GM23338 (cell line): ENCODE measurements around the gene MDN1. TPM values are rescaled to one million over a fixed set of nuclear protein-coding genes. Genes with fewer than 3 reads are reported as not detected.
"Not testable (repeated sequence)": the region's sequence is repeated elsewhere in the genome, so short reads cannot be mapped to it uniquely, and the experiment has no call there.

ENCODE experiments used
- ATAC-seq: fragments of 200-7000 bp; cut with Tn5 transposase; 3 replicates; pipeline ENCODE4 v1.9.1; 2020
- DNase-seq: peaks from one replicate; pipeline ENCODE4 v3.0.0-alpha.2; 2015; ENCODE audit warnings: low spot score
- H2AFZ ChIP-seq: fragments of 200-600 bp; sonication (generic); 2 replicates; pipeline ENCODE4 v1.8.0; 2016; ENCODE audit warnings: antibody characterized with exemption, mild to moderate bottlenecking, moderate library complexity
- H3F3A ChIP-seq: fragments of 200-600 bp; sonication (generic); replicated peaks from 2 replicates; pipeline ENCODE4 v1.8.0; 2017; ENCODE audit warnings: antibody characterized with exemption, mixed run types, low read depth
- H3K27ac ChIP-seq: fragments of 200-600 bp; sonication (generic); 2 replicates; pipeline ENCODE4 v1.6.1; 2016; ENCODE audit warnings: low read depth
- H3K27me3 ChIP-seq: fragments of 200-600 bp; sonication (generic); 2 replicates; pipeline ENCODE4 v1.8.0; 2016; ENCODE audit warnings: mild to moderate bottlenecking, mixed run types, moderate library complexity; ENCODE audit not compliant: insufficient read depth
- H3K36me3 ChIP-seq: fragments of 200-600 bp; sonication (generic); 2 replicates; pipeline ENCODE4 v1.8.0; 2016; ENCODE audit warnings: mild to moderate bottlenecking; ENCODE audit not compliant: insufficient read depth
- H3K4me1 ChIP-seq: fragments of 200-600 bp; sonication (generic); 2 replicates; pipeline ENCODE4 v1.8.0; 2016; ENCODE audit warnings: mild to moderate bottlenecking, moderate library complexity; ENCODE audit not compliant: insufficient read depth
- H3K4me2 ChIP-seq: fragments of 200-600 bp; sonication (generic); 2 replicates; pipeline ENCODE4 v1.7.1; 2017; ENCODE audit warnings: mixed run types
- H3K4me3 ChIP-seq: fragments of 200-600 bp; sonication (generic); 2 replicates; pipeline ENCODE4 v1.6.1; 2016; ENCODE audit warnings: mixed run types
- H3K79me2 ChIP-seq: fragments of 200-600 bp; sonication (generic); replicated peaks from 2 replicates; pipeline ENCODE4 v1.8.0; 2017; ENCODE audit warnings: mild to moderate bottlenecking; ENCODE audit not compliant: insufficient read depth
- H3K9me2 ChIP-seq: fragments of 200-600 bp; sonication (generic); 2 replicates; pipeline ENCODE4 v1.8.0; 2017; ENCODE audit not compliant: insufficient read depth
- H4K20me1 ChIP-seq: fragments of 200-600 bp; sonication (generic); replicated peaks from 2 replicates; pipeline ENCODE4 v1.8.0; 2017; ENCODE audit warnings: mild to moderate bottlenecking; ENCODE audit not compliant: insufficient read depth
- H3K27ac Mint-ChIP-seq: 2 replicates; pipeline ENCODE4 v1.8.0; 2020; ENCODE audit warnings: inconsistent platforms, mild to moderate bottlenecking, moderate library complexity, mixed read lengths
- H3K27me3 Mint-ChIP-seq: 3 replicates; pipeline ENCODE4 v1.8.0; 2022; ENCODE audit warnings: low read depth, mild to moderate bottlenecking, moderate library complexity, mixed read lengths, inconsistent platforms; ENCODE audit not compliant: insufficient read depth, poor library complexity
- H3K36me3 Mint-ChIP-seq: 3 replicates; pipeline ENCODE4 v1.8.0; 2021; ENCODE audit warnings: low read depth, mild to moderate bottlenecking, inconsistent platforms, moderate library complexity, mixed read lengths
- H3K4me1 Mint-ChIP-seq: 3 replicates; pipeline ENCODE4 v1.8.0; 2020; ENCODE audit warnings: mild to moderate bottlenecking, inconsistent platforms, mixed read lengths
- H3K4me3 Mint-ChIP-seq: 3 replicates; pipeline ENCODE4 v1.8.0; 2021; ENCODE audit warnings: moderate library complexity, mild to moderate bottlenecking, inconsistent platforms, mixed read lengths
- H3K9me3 Mint-ChIP-seq: 3 replicates; pipeline ENCODE4 v1.8.0; 2020; ENCODE audit warnings: moderate library complexity, mild to moderate bottlenecking, inconsistent platforms, mixed read lengths
- EZH2 ChIP-seq: fragments of 200-600 bp; sonication (generic); IDR thresholded peaks from one replicate; pipeline ENCODE4 v1.8.0; 2017; ENCODE audit warnings: antibody characterized with exemption, mild to moderate bottlenecking, low read depth; ENCODE audit not compliant: unreplicated experiment
- EZH2phosphoT487 ChIP-seq: fragments of 200-600 bp; sonication (generic); IDR thresholded peaks from one replicate; pipeline ENCODE4 v1.8.1; 2018; ENCODE audit warnings: antibody characterized with exemption; ENCODE audit not compliant: unreplicated experiment
- NANOG ChIP-seq: IDR thresholded peaks from 2 replicates; pipeline ENCODE4 v1.6.1; 2016; ENCODE audit warnings: antibody characterized with exemption, borderline replicate concordance
- ZNF331 ChIP-seq: fragments of 250-450 bp; sonication (Bioruptor Pico); IDR thresholded peaks from 2 replicates; pipeline ENCODE4 v1.5.0; 2020; ENCODE audit warnings: low read depth, mild to moderate bottlenecking, moderate library complexity
- polyA plus RNA-seq: library from polyadenylated mRNA; unstranded; fragments of >200 nt; fragmentation: Nextera tagmentation; extraction: Ambion mirVana; gene quantifications from 2 replicates; pipeline ENCODE4 v1.2.1, GENCODE V29; 2016
- total RNA-seq: library from RNA; depleted of rRNA; stranded (reverse); fragments of >200 nt; shearing (Covaris generic); gene quantifications from 2 replicates; pipeline ENCODE4 v1.2.3, GENCODE V29; 2014
- TF ChIP-seq, protein P1 (sequence below), 2 experiments: fragments of 200-600 bp in 1 of 2; sonication (generic) in 1 of 2; conservative IDR thresholded peaks; 2 replicates each; pipeline versions ENCODE4 v1.5.1 to v1.6.1; 2016 to 2017; ENCODE audit warnings: antibody characterized with exemption in 2 of 2, low read depth in 2 of 2, mild to moderate bottlenecking in 2 of 2, moderate library complexity in 1 of 2

The MDN1 gene
- total and polyA plus RNA-seq, 2 experiments from 2014 or later = 165 to 217 TPM

DNA sequence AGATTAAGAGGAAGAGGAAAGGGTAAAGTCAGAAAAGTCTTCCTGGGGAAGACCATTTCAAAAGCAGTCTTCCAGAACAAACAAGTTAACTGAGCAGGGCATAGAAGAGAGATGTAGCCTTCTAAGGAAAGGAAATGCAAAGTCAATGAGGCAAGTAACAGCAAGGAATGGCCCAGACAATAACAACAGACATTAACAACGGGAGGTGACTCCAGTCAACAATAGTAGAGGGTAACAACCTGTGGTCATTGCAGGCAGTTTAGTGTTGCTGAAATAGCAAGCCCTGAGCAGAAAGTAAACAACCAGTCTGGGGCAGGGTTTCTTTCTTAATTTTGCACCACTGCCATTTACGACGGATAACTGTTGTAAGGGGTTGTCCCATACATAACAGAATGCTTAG, 2.1 kb downstream of the MDN1 start (continued):
- TF ChIP-seq, protein P1, sequence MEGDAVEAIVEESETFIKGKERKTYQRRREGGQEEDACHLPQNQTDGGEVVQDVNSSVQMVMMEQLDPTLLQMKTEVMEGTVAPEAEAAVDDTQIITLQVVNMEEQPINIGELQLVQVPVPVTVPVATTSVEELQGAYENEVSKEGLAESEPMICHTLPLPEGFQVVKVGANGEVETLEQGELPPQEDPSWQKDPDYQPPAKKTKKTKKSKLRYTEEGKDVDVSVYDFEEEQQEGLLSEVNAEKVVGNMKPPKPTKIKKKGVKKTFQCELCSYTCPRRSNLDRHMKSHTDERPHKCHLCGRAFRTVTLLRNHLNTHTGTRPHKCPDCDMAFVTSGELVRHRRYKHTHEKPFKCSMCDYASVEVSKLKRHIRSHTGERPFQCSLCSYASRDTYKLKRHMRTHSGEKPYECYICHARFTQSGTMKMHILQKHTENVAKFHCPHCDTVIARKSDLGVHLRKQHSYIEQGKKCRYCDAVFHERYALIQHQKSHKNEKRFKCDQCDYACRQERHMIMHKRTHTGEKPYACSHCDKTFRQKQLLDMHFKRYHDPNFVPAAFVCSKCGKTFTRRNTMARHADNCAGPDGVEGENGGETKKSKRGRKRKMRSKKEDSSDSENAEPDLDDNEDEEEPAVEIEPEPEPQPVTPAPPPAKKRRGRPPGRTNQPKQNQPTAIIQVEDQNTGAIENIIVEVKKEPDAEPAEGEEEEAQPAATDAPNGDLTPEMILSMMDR (conservative IDR thresholded peaks at IDR 0.05; ENCODE audit: low read depth in 2 of 2) = no peak
- TF ChIP-seq NANOG = peak; percentile 95

DNA sequence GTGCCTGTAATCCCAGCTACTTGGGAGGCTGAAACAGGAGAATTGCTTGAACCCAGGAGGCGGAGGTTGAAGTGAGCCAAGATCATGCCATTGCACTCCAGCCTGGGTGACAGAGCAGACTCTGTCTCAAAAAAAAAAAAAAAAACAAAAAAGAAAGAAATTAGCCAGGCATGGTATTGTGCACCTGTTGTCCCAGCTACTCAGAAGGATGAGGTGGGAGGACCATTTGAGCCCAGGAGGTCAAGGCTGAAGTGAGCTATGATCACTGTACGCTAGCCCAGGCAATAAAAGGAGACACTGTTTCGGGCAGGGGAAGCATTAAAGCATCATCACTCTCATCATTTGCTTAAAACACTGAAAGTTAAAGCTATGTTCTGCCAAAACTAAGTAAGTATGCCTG, 6.2 kb downstream of the MDN1 start:
- H3K27ac ChIP-seq, H3K4me3 Mint-ChIP-seq, H3K27me3 Mint-ChIP-seq, H3K36me3 ChIP-seq, DNase-seq, H3K9me2 ChIP-seq, H3K27ac Mint-ChIP-seq, H2AFZ ChIP-seq, H3K27me3 ChIP-seq, ATAC-seq, H3K9me3 Mint-ChIP-seq, H3K4me3 ChIP-seq: not testable (repeated sequence)
- H3K4me1 ChIP-seq = peaks cover 51% of the 10 kb centered on the region
- peaks cover 97% of the 10 kb centered on the region for H3K79me2 ChIP-seq
- peaks cover 79% of the 10 kb centered on the region for H4K20me1 ChIP-seq
- peaks cover 14% of the 10 kb centered on the region for H3F3A ChIP-seq
- H3K4me2 ChIP-seq = peak overlapping the region; percentile 51; the same call in 1 of the 2 replicates
- Mint-ChIP-seq H3K4me1 (peaks cover 41% of the 10 kb centered on the region), H3K36me3 (peaks cover 11% of the 10 kb centered on the region)

DNA sequence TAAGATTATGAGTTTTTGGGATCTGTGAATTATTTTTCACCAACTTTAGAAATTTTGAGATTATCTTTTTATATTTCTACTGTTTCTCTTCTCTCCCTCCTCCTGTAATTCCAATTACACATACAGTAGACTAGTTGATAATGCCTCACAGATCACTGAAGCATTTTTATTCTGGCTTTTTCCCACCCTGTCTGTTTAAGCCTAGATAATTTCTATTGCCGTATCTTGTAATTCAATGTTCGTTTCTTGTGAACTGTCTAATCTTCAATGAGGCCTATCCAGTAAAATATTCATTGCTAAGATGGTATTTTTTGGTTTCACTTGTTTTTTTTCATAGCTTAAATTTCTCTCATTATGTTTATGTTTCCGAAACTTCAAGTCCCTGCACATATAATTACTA, 12.0 kb downstream of the MDN1 start:
- H2AFZ ChIP-seq = no peak overlapping the region
- Mint-ChIP-seq H3K36me3 (peaks cover 17% of the 10 kb centered on the region), H3K4me1 (peaks cover 46% of the 10 kb centered on the region), H3K4me3 (no peak overlapping the region), H3K9me3 (no peaks in the 10 kb centered on the region; the same call in 2 of the 3 replicates), H3K27me3 (peaks cover 8% of the 10 kb centered on the region), H3K27ac (peak overlapping the region; percentile 72; the same call in 1 of the 2 replicates)
- H3F3A ChIP-seq = peaks cover 12% of the 10 kb centered on the region
- H3K27me3 ChIP-seq = no peaks in the 10 kb centered on the region
- peak overlapping the region; percentile 81 for H3K27ac ChIP-seq
- peaks cover 66% of the 10 kb centered on the region for H4K20me1 ChIP-seq
- H3K36me3 ChIP-seq = peaks cover 6% of the 10 kb centered on the region; the same call in 1 of the 2 replicates
- ATAC-seq (no peak), DNase-seq (no peak)
- H3K4me1 ChIP-seq = peaks cover 42% of the 10 kb centered on the region
- H3K79me2 ChIP-seq = peaks cover 100% of the 10 kb centered on the region
- H3K9me2 ChIP-seq = no peaks in the 10 kb centered on the region
- H3K4me3 ChIP-seq = no peak overlapping the region
- no peak overlapping the region for H3K4me2 ChIP-seq
- TF ChIP-seq EZH2 = no peak
- TF ChIP-seq EZH2phosphoT487 = no peak

- Histone ChIP-seq H4K20me1 (peaks cover 56% of the 10 kb centered on the region), H3K36me3 (peaks cover 7% of the 10 kb centered on the region; the same call in 1 of the 2 replicates), H2AFZ (no peak overlapping the region), H3K9me2 (no peaks in the 10 kb centered on the region), H3K79me2 (peaks cover 100% of the 10 kb centered on the region), H3K4me2 (peak overlapping the region; percentile 48; the same call in 1 of the 2 replicates), H3F3A (peaks cover 18% of the 10 kb centered on the region), H3K4me3 (no peak overlapping the region), H3K27ac (peak overlapping the region; percentile 62), H3K4me1 (peaks cover 44% of the 10 kb centered on the region), H3K27me3 (no peaks in the 10 kb centered on the region)
- H3K27me3 Mint-ChIP-seq = peaks cover 11% of the 10 kb centered on the region
- TF ChIP-seq EZH2phosphoT487 (no peak), ZNF331 (CRISPR knock-in tag) (no peak)
- H3K27ac Mint-ChIP-seq = peak overlapping the region; percentile 74; the same call in 1 of the 2 replicates
- H3K4me1 Mint-ChIP-seq = peaks cover 50% of the 10 kb centered on the region
- H3K9me3 Mint-ChIP-seq = no peaks in the 10 kb centered on the region; the same call in 2 of the 3 replicates
- peaks cover 32% of the 10 kb centered on the region for H3K36me3 Mint-ChIP-seq
- no peak for DNase-seq
- no peak for ATAC-seq
- H3K4me3 Mint-ChIP-seq = no peak overlapping the region
These were observed 13.7 kb downstream of the MDN1 start for GRCh38 chr6:89805814-89806371.
